Vagina (tissue), 2 donors: ENCODE data around the gene SNF8.

Experiments used
- CTCF ChIP-seq, 3 experiments: fragments of 450-650 bp in 2 of 3; fragments of 200-600 bp in 1 of 3; sonication (generic) in 1 of 3; IDR thresholded peaks; one replicate each; pipeline ENCODE4 v1.5.1; 2017 to 2019; ENCODE audit warnings: antibody characterized with exemption in 3 of 3, mild to moderate bottlenecking in 2 of 3, moderate library complexity in 2 of 3
- POLR2A ChIP-seq, 2 donors: fragments of 450-650 bp; IDR thresholded peaks; one replicate each; pipeline ENCODE4 v1.6.1; 2017; ENCODE audit warnings: antibody characterized with exemption in 2 of 2, mild to moderate bottlenecking in 2 of 2, moderate library complexity in 2 of 2
- POLR2AphosphoS5 ChIP-seq, 2 donors: sonication (generic); formaldehyde crosslinking; IDR thresholded peaks; one replicate each; pipeline ENCODE4 v1.9.0; 2017; ENCODE audit warnings: antibody characterized with exemption in 2 of 2, mild to moderate bottlenecking in 2 of 2, low read depth in 1 of 2; ENCODE audit not compliant: insufficient read depth in 1 of 2

GRCh38 chr17:48890086-48890485 lies 54.6 kb downstream of the SNF8 start:
- TF ChIP-seq CTCF (IDR thresholded peaks at IDR 0.05) (no peak), POLR2A (IDR thresholded peaks at IDR 0.05) (no peak), POLR2AphosphoS5 (IDR thresholded peaks at IDR 0.05; ENCODE audit: insufficient read depth in 1 of 2, low read depth in 1 of 2) (no peak)
